Suppressor macrophage (primary cell): ENCODE data around the gene BBS9.
"Not testable (repeated sequence)": the region's sequence is repeated elsewhere in the genome, so short reads cannot be mapped to it uniquely, and the experiment has no call there.

ENCODE experiments used
- DNase-seq, 4 experiments: peaks; one replicate each; pipeline ENCODE4 v3.0.0-alpha.2; 2020 to 2022

Gene BBS9

GRCh38 chr7:33444511-33444910 lies 315.1 kb downstream of the BBS9 start:
- DNase-seq = no peak

DNA sequence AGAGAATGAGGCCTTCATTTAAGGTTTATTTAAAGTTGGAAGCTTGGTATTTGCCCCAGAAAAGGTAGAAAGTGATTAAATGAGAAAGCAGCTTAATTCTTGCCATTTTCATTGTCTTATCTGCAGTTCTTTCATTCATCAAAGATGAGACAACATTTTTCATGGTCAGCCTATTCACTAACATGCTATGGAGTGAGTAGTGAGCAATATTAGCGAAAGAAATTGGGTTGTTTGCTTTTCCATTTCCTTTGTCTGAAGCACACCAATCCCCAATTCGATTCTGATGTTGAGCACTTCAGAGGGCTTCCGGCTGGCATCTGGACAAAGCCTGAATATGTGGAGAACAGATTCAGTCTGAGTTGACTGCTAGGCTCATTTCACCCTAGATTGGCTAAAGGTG lies 317.2 kb downstream of the BBS9 start:
- no peak for DNase-seq

DNA sequence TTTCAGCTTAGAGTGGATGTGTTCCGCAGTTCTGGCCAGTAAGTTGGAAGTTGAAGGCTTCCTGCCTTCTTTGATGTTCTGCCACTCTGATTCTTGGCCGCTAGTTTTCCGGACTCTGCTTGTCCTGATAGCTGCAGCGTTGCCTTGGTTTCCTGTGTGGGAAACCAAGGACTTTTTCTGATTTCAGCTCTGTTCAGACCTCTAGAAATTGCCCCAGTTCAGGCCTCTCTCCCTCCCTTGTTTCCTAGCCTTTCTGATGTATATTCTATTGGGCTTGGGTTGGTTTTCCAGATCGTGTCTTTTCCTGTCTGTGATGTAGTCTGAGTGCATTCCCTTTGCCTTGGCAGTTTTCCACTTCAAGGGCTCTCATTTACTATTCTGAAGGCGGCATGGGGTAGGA lies 318.7 kb downstream of the BBS9 start:
- no peak for DNase-seq

- no peak for DNase-seq
These were observed 320.5 kb downstream of the BBS9 start for GRCh38 chr7:33449847-33450246.

GRCh38 chr7:33452805-33453502 lies 323.6 kb downstream of the BBS9 start:
- DNase-seq = no peak

DNA sequence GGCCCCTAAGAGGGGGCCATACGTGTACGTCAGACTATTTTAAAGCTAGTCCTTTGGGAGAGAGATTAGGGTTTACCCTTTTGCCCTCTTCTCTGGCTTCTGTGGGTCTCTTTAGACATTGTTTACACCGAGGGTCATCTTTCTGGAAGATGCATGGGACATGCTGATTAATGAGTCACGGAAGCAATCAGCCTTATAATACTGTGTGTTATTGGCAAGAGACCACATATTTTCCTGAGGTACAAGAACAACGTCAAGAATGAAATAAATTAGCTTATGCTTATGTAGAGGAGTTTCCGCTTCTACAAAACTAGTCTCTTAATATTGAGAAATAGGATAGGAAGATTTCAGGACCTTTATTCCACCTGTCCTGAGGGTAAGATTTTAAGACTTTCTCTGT lies 327.7 kb downstream of the BBS9 start:
- no peak for DNase-seq

DNA sequence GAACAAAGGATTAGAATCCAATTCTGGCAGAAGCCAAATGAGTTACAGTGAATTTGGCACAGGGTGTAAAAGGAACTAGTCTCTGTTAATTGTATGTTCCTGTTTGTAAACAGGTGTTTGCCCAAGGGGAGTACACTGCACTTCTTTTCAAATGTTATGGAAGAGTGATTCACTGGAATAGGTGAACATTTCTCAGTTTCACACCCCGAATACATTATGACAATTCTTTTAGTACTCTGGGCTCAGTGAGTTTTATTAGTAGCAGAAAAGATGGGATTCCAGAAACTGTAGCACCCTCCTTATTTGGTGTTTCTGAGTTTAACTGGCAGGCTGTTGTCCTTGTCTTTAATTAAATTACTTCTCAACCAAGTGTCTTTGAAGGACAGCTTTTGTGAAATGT lies 329.2 kb downstream of the BBS9 start:
- no peak for DNase-seq

GRCh38 chr7:33459340-33459751 lies 330.0 kb downstream of the BBS9 start:
- peak in 2 of 4 experiments; percentile 6 to 10 for DNase-seq

DNA sequence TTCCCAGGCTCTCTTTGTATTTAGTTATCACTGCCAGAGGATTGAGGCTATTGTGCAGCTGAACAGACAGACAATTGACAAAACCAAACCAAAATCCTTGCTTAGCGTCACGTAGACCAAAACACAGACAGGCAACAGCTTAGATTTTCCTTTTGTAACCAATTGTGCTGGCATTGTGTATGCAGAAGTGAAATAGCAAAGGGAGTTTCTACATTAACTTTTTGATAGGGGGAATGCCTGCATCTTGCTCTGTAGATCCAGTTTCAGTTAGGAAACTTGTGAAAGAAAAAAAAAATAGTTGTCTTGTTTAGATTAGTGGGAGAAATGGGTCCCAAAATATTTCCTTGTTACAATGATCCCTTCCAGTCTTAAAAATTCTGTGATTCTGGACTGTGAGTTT lies 333.8 kb downstream of the BBS9 start:
- no peak for DNase-seq

DNA sequence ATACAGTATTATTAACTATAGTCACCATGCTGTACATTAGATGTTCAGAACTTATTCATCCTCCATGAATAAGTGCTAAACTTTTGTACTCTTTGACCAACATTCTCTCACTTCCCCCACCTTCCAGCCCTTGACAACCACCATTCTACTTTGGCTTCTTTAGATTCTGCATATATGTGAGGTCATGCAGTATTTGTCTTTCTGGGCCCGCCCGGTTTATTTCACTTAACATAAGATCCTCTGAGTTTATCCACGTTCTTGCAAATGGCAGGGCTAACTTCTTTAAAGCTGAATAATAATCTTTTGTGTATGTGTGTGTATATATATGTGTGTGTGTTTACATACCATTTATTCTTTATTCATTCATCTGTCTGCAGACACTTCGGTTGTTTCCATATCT lies 336.8 kb downstream of the BBS9 start:
- no peak for DNase-seq

DNA sequence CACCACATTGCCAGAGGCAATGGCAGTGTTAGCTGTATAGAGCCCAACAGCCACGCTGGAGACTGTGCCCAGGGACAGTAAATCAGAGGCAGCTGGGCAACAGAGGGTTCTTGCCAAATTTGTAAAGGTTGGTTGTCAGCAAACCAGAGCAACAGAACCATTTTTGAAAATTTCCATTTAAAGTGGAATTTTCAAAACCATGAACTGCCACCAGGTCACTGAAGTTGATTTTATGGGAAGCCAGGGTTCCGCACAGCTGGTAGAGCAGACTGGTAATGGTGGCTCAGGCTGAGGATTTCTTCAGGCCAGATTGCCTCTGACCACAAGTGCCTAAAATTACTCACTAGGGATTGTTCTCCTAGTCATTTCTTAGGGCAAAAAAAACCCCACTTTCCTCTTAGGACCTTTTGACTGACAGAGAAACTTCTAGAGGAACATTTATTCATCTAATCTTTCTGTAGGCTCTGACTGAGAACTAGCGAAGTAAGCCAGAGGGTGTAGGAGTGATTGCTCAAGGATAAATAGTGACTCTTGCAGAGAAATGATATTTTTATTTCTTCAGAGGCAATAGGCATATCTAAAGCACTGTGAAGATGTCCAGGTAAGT lies 342.4 kb downstream of the BBS9 start:
- DNase-seq = peak in 1 of 4 experiments; percentile 19

DNA sequence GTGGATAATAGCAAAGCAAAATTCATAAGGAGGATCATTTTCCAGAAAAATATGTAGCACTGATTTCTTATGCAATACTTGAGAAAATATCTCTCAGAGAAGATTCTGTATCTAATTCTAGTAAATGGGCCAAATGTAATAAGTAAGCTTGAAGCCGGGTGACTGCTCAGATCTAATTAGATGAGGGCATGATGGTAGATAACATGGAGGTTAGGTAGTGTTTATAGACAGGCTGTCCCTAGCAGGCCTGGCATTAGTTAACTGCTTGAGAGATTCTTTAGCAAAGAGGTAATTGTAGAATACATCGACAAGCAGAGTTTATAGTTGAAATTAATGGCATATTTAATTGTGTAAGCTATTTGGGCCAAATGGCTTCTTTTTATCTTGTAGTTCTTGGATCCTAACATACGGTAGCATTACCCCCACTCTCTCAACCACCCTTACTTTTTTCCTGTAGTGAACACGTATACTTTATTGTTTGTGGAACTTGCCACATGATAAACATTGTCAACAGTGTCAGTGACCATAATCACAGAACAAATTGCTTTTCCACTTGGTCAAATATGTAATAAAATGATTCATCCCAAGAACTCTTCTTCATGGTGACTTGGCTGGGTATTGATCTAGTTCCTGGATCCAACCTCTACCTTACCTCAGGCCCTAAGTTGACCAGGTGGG lies 343.1 kb downstream of the BBS9 start:
- no peak for DNase-seq

DNA sequence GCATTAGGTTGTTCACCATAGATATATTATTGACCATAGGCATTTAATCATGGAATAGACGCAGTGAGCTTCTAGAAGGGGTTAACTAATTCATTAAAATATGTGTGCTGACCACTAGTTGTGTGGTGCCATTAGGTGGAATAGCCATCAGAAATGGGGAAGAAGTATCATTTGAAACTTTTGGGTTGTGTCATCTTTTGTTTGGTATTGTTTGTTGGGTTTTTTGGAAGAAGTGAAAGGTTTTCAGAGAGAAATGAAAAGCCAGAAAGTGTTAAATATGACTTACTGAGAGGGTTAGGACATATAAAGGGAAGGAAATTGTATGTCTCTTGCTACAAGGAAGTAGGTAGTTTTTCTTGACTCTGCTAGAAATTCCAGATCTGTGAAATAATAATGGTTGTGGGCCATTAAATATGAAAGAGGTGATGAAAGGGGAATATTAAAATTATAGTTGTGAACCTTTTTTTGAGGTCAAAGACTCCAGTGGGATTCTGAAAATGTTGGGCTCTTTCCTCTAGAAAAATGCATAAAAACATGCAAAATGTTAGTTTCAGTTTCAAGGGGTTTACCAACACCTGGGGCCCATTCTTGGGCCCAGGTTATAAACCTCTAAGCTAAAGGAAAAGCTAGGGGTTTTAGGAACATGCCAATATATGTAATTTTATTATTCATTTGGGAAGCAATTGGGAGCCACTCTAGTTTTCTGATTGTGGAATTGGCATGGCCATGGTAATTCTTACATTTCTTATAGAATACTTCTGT lies 348.5 kb downstream of the BBS9 start:
- no peak for DNase-seq

DNA sequence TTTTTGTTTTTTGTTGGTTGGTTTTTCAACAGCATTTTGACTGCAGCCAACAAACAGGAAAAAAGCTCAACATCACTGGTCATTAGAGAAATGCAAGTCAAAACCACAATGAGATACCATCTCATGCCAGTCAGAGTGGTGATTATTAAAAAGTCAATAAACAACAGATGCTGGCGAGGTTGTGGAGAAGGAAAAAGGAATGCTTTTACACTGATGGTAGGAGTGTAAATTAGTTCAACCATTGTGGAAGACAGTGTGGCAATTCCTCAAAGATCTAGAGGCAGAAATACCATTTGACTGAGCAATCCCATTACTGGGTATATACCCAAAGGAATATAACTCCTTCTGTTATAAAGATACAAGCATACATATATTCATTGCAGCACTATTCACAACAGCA lies 355.1 kb downstream of the BBS9 start:
- DNase-seq = not testable (repeated sequence)

DNA sequence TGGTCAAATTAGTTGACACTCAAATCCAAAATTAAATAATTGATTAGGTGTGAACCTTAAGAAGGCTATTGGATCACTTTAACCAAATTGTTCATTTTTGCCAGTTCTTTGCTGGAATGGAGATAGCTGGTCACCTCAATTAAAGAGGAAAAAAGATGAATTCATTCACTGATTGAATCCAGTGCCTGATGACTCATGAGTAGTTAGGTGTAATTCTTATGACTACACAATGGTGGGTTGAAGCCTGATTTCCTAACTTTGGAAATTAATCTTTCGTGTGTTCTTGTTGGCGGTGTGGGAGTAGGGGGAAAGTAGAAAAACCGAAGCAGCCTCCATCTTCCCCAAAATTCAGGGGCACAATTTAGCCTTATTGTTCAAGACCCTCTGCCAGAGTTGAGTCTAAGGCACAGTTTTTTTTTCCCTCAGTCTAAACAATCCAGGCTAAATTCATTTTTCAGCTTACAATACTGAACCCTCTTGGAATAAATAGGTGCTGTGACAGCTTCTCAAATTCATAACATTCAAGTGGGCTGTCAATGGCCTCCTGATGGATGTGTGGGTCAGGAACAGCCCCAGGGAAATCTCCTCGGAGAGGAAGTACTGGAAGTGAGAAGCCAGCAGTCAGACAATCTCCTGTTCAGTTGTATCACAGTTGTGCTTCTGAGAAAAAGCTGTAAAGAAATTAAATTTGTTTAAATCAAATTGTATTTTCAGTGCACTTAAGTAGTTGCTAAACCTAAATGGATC lies 356.6 kb downstream of the BBS9 start:
- DNase-seq = no peak

- DNase-seq = no peak
These were observed 357.3 kb downstream of the BBS9 start for GRCh38 chr7:33486633-33487032.

DNA sequence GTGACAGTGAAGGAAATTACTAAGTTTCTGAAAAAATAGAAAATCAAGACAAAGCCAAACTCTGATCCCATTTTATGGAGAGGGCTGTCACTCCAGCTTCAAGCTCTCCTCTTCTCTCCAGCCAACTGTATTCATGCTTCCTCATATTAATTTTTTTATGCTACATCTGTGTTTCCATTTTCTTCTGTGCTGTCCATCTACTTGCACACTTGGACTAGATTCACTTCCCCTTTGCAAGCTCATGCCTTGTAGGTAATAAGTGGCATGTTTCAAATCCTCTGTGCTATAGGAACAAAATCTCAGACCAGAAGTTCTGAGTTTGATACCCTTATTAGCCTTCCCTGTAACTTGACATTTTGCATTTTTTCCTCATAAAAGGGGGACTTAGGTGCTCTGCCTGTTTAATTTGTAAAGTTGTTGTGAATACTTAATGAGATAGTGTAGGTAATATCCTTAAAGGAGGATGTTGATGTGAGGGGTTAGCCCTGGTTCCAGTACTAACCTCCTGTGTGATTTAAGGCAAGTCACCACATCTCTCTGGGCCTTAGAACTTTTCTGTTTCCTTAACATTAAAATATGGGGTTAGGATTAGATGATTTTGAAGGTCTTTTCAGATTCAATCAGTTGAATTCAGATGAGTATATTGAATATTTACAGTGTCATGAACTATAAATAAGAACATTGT lies 358.8 kb downstream of the BBS9 start:
- peak in 2 of 4 experiments; percentile 4 for DNase-seq

DNA sequence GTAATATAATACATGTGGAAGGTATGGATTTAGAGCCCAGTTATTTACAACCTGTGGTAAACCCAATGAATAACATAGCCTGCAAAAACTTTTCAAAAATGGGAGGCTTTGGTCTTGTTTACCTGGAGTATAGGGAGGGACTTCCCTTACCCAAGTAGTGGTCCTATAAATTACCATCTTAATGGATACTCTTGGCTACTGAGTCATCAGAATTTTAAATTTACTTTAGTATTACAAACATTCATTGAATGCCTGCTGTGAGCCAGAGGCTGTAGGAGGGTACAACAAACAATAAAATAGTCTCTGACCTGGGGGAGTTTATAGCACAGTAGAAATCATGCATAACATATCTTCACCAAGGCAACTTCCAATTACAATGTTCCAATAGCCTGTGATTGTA lies 365.1 kb downstream of the BBS9 start:
- DNase-seq = no peak

DNA sequence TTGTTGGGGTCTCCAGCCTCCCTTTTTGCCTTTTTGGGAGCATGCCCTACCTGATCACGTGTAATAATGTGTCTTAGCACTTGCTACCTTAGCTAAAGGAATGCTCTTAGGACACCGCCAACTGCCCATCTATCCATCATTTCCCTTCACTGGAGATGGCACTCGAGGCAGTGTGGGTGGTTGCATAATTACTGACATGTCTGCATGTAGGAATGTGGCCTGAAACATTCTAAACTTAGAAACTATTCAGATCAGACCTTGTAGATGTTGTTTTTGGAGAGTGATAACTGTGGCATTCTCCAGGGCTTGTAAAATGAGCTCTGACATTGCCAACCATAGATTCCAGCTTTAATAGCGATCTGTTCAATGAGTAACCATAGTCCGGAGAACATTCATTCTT lies 365.8 kb downstream of the BBS9 start:
- DNase-seq = no peak

DNA sequence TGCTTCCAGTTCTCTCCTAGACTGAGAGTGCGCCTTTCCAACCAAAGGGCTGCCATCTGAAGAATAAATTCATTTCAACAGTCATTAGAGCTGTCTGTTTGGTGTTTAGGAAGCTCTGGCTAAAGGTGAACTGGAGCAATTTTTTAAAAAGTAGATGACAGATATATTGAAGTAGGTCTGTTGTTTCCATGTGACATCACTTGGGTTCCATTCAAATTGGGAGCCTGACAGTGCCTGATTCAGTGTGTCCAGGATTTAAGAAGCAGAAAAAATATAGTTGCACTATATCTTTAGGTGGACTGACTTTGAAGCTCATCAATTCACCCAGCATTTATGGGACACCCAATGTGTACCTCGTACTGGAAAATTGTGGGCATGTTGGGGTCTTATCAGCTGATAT lies 367.7 kb downstream of the BBS9 start:
- DNase-seq = no peak

- DNase-seq = no peak
These were observed 371.6 kb downstream of the BBS9 start for GRCh38 chr7:33500703-33501701.
